ENCODE measurements around the gene WASF3.
"Not testable (repeated sequence)": the region's sequence is repeated elsewhere in the genome, so short reads cannot be mapped to it uniquely, and the experiment has no call there.

The WASF3 gene

DNA sequence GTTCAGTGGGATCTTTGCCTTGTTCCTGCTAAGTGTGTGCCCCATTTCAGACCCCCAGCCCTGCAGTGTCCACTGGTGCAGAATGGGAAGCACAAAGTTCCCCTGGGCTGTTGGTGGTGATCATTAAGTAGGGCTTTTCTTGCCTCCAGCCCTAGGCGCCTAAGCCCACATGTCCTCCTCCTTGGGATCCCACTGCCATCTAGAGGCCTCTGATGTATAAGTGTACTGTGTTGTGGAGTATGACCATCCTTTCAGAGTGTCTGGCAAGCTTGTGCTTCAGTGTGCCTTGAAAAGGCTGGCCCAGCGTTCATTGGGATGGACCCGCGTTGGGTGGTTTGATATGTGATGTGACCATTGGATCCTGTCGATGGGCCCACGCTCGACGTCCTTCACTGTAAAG lies 71.2 kb downstream of the WASF3 start:
- DNase-seq (ENCODE audit: low read depth in 2 of 2), result no peak

DNA sequence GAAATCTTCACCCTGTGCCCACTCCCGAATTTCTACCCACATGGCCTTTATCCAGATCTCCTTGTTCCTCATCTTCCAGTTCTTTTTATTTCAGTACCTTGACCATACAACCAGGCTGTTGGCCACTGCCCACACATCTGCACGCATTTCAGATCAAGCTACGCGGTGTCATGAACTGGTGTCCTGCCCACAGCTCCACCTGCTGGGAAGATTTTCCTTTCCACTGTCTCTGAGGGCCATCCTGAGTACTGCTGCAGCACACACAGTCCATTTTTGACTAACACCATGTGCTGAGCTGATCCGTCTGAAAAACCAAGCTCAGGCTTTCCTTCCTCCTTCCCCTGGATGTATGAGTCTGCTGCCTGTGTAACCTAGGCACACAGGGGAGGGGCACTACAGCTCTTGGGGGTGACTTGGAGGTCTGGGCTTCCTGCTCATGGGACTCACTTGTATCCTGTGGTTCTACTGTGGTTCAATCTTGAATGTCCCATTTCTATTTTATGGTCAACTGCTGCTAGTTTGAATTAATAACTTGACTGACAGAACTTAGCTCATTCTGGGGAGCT lies 71.9 kb downstream of the WASF3 start:
- DNase-seq (ENCODE audit: low read depth in 2 of 2), result no peak

DNA sequence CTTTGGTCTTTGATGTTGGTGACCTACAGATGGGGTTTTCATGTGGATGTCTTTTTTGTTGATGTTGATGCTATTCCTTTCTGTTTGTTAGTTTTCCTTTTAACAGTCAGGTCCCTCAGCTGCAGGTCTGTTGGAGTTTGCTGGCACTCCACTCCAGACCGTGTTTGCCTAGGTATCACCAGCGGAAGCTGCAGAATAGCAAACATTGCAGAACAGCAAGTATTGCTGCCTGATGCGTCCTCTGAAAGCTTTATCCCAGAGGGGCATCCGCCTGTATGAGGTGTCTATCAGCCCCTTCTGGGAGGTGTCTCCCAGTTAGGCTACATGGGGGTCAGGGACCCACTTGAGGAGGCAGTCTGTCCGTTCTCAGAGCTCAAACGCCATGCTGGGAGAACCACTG lies 78.2 kb downstream of the WASF3 start:
- DNase-seq (ENCODE audit: low read depth in 2 of 2), result not testable (repeated sequence)

DNA sequence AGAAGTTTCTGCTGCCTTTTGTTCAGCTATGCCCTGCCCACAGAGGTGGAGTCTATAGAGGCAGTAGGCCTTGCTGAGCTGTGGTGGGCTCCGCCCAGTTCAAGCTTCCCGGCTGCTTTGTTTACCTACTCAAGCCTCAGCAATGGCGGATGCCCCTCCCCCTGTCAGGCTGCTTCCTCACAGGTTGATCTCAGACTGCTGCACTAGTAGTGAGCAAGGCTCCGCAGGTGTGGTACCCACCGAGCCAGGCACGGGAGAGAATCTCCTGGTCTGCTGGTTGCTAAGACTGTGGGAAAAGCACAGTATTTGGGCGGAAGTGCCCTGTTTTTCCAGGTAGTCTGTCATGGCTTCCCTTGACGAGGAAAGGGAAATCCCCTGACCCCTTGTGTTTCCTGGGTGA lies 78.6 kb downstream of the WASF3 start:
- DNase-seq (ENCODE audit: low read depth in 2 of 2), result not testable (repeated sequence)

DNA sequence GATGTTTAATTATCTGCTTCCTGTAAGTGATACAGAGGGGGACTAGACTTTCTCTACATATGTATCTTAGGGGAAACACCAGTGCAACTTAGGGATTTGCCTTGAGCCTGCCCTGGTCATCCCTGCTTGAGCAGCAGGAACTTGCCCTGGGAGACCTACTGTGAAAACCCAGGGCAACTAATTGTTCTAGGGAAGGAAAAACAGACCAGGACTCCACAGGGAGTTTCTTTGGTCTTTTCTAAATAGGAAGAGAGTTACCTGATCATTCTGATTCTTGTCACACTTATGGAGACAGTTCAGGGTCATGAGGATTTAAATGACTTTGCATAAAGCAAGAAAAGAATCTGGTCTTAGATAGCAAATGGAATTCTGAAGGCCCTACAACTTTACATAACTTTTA lies 89.1 kb downstream of the WASF3 start:
- no peak for DNase-seq (ENCODE audit: low read depth in 2 of 2)

DNA sequence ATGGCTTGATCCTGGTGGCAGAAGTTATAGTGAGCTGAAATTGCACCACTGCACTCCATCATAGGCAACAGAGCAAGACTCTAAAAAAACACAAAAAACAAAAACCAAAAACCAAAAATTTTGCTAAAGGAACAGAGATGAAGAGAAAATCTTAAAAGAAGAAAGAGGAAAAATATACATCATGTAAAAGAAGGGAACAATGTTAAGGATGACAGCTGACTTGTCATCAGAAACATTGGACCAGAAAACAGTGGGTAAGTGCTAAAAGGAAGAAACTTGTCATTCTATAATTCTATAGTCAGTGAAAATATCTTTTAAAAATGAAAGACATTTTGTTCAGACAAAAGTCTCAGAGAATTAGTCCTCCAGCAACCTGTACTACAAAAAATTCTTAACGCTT lies 93.8 kb downstream of the WASF3 start:
- DNase-seq (ENCODE audit: low read depth in 2 of 2), result no peak

DNA sequence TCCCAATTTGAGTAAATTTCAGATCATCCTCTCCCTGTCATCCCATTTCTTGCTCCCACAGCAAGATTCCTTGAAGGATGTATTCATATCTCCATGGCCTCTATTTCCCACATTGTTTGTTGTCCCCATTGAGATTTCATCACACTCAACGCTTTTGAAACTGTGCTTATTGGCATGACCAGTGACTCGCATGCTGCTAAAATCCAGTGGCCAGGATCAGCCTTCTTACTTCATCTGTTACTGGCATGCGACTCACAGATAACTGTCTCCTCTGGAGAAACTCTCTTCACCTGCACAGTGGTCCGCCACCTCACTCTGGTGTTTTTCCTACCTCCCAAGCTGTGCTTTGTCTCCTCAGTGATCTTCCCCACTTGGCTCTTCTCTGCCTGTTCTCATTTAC lies 95.8 kb downstream of the WASF3 start:
- DNase-seq (ENCODE audit: low read depth in 2 of 2), result no peak

DNA sequence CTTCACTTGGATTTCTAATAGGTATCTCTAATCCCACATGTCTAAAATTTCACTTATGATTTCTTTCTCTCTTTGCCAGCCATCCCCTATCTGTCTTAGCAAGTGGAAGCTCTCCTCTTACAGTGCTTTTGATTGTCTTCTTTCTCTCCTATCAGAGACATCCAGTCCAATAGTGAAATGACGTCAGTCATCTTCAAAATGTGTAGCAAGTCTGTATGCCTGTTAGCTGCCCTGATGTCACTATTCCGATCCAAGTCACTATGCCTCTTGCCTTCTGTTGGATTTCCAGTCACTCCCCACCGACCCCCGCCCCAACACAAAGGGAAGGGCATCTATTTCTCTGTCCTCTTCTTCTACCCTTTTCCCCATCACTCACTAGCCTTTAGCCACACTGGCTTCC lies 96.4 kb downstream of the WASF3 start:
- no peak for DNase-seq (ENCODE audit: low read depth in 2 of 2)

DNA sequence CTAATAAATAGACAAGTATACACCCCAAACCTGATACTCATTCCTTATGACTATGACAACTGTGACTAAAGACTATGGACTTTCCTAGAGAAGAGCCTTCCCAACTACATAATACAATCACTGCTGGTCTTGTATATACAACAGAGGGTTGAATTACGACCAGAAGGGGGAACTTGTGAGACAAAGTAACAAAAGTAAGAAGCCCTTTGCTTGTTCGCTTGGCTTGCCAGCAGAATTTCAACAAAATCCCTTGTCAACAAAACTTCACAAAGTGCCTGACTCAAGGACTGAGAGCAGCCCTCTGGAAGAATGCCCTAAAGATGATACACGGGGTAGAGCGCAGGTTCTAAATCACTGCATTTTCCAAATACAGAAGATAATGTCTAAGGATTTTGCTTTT lies 99.4 kb downstream of the WASF3 start:
- DNase-seq (ENCODE audit: low read depth in 2 of 2), result no peak

DNA sequence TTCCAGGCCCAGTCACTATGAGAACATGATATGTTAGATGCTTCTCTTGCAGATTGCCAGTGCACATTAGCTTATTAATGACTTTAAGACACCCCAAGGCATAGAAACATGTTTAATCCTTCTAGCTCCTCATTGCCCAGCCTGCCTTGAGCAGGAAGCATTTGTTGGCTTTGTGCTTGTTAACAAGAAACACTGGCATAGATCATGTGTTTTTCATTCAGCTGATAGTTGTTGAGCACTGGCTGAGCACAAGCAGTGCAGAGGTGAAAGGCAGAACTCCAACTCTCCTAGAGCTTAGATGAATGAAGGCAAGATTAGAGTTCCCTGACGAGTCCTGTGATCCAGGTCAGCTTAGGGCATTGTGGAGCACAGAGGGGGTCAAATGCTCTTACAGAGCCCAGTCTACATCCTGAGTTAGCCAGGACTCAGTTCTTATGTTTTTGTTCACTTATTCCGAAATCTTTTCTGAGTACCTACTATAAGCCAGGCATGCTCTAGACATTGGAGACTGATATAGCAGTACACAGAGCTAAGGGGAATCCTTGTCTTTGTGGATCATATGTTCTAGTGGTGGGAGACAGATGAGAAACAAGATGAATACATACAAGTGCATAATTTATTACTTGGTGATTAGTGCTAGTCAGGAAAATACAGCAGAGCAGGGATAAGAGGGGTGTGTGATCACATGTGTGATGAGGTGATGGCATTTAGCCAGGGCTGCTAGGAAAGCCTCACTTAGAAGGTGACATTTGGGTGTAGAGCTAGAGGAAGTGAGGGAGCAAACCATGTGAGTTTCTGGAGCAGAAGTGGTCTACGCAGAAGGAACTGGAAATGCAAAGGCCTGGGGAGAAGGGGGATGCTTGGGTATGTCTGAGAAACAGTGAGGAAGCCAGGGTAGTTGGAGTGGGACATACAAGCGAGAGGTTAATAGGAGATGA lies 101.2 kb downstream of the WASF3 start:
- no peak for DNase-seq (ENCODE audit: low read depth in 2 of 2)

DNA sequence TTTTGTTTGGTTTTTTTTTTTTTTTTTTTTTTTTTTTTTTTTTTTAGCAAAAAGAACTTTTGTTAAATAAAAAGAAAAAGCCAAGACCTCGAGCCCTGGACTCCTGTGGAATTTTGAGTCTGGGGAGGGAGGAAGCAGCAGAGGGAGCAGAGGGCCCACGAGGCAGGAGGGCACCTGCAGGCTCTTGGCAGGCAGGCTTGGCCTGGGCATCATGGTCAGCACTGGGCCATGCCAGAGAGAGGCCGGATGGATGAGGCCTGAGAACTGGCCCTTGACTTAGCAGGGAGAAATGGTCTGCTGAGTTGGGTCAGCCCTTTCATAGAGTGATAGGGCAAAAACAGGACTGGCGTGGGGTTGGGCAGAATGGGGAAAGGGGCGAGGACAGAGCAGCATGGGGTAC lies 102.7 kb downstream of the WASF3 start:
- DNase-seq (ENCODE audit: low read depth in 2 of 2), result no peak

DNA sequence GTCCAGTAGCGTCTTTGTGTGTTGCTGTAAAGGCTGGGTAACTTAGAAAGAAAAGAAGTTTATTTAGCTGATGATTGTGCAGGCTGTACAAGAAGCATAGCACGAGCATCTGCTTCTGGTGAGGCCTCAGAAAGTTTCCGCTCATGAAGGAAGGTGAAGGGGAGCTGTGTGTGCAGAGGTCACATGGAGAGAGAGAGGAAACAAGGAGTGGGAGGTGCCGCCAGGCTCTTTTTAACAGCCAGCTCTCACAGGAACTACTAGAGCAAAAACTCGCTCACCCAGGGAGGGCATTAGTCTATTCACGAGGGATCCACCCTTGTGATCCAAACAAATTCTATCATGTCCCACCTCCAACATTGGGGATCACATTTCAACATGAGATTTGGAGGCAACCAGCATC lies 103.3 kb downstream of the WASF3 start:
- no peak for DNase-seq (ENCODE audit: low read depth in 2 of 2)

DNA sequence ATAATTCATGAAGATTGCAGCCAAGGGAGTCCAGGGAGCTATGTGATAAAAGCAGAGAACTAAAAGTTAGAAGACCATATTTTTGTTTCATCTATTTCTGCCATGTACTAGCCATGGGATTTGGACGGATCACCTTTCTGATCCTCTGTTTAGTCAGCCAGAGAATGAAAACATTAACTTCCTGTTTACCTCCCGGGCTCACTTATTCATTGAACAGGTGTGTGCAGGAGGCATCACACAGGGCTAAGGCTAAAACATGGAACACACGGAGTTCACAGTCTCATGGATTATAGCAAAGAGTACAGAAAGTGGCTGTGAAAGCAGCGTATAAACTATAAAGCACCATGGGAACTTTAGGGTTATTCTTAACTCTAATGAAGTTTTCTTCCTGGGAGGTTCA lies 106.3 kb downstream of the WASF3 start:
- DNase-seq (ENCODE audit: low read depth in 2 of 2), result no peak

DNA sequence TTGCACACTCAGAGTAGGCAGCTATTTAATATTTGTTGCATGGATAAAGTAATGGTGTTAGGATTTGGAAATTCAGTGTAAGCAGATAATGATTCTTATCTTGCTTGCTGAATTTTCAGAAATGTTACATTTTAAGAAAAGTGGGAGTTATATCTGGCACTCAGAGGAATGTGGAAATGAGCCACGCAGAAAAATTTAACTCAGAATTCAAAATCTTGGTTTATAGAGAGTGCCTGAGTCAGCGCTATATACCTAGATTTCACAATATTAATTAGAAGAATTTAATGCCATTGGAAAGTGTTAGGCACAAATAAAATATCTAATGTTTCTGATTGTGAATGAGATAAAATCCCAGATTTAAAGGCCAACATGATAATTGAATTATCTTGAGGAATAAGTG lies 106.8 kb downstream of the WASF3 start:
- DNase-seq (ENCODE audit: low read depth in 2 of 2), result no peak

DNA sequence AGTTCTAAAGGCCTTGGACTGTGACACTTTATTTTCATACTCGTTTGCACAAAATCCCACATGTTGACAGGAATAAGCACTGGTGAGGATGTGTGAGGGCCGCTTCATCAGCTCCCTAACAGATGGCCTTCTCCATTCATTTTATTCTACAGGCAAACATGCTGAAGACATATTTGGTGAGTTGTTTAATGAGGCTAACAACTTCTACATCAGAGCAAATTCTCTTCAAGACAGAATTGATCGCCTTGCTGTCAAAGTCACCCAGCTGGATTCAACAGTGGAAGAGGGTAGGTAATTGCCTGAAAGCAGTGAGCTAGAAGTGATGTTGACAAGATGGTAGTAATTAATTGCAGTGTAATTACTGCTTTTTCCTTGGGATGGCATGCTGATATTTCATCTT lies 107.4 kb downstream of the WASF3 start:
- DNase-seq (ENCODE audit: low read depth in 2 of 2), result no peak

DNA sequence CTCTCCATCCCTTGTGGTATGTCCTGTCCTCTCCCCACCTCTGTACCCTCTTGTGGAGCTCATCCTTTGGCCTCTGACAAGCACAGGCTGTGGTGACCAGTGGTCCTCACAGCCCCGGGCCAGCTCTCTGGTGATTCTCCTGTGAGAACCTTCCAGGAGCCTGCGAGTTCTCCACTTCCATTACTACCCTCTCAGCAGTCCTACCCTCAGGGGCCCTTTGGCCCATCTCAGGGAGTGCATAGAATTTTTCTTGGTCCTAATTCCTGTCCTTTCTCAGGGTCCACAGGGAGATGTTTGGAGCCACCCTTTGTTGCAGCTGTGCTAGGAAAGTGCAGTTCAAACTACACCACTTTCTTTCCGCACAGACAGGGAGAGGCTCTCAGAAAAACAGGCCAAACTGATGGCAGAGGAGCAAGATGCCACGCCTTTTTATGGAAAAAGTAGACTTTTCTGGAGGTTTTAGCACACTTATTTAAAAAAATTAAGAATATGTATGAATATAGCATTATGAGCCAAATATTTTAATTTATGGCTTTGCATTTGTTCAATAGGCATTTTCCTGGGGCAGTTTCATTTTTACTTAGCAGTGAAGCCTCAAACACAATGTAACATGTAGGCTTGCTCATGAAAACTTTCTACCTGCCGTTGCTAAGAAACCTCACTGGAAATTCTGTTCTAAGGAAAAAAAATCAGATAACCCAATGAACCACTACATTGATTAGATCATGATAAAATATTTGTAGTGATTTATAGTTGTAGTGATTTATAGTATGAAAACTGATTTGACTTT lies 111.1 kb downstream of the WASF3 start:
- no peak for DNase-seq (ENCODE audit: low read depth in 2 of 2)

DNA sequence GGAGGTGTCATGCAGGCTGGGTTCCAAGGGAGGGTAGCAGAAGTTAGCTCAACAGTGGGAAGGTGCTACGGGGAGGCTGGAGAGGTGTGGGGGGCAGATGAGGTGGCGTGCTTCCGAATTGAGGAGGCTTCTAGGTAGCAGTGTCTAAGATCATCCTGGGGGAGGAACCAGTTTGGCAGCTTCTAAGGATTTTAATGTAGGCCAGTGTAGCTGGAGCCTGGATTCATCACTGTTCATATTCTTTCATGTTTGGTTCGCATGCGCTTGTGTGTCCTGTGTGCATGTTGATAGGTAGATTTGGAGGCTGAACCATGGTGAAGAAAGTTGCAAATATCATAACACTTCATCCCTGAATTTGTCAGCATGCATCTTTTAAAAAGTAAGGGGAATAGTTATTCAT lies 116.4 kb downstream of the WASF3 start:
- DNase-seq (ENCODE audit: low read depth in 2 of 2), result no peak

DNA sequence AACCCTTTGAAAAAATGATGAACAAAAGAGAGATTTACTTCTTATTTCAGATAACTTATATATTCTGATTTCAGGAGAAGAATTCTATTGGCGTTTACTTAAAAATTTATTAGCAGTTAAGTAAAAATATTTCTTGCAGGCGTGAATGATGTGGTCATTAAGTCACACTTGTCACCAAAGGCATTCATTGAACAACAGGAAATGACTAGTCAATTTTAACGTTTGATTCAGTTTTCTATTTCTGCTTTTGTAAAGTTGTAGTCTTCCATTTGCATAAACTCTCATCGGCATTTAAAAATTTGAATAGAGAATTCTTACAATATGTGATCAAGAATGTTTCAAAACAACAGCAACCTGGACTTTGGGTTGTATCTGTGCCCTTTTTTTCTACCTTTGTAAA lies 119.7 kb downstream of the WASF3 start:
- DNase-seq (ENCODE audit: low read depth in 2 of 2), result no peak

DNA sequence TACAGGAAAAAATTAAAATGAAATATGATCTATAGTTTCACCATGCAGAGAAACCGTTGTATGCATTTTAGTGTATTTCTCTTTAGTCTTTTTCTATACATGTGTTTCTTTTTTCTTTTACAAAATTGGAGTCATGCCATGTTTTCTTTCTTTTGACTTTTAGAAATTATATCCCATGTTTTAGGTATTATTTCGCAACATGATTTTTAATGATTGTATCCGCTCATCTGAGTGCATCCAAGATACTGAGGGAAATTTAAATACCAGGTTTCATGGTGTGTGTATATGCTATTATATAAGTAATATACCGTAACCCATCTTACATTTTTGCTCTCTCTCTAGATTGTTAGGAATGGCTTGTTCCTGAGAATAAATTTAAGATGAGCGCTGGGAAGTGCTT lies 120.8 kb downstream of the WASF3 start:
- no peak for DNase-seq (ENCODE audit: low read depth in 2 of 2)

DNA sequence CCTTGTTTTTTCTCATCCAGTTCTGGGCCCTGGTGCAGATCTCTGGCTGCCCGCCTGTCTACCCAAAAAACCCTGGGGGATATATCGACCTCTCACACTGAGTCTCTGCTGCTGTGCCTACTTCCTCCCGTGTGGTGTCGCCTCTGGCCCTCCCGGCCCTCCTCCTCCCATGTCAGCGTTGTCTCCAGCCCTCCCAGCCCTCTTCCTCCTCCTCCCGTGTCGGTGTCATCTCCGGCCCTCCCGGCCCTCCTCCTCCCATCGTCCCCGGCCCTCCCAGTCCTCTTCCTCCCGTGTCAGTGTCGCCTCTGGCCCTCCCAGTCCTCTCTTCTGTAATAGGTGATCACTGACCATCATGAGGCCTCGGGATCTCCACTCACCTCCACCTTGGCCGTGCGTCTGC lies 121.3 kb downstream of the WASF3 start:
- no peak for DNase-seq (ENCODE audit: low read depth in 2 of 2)

DNA sequence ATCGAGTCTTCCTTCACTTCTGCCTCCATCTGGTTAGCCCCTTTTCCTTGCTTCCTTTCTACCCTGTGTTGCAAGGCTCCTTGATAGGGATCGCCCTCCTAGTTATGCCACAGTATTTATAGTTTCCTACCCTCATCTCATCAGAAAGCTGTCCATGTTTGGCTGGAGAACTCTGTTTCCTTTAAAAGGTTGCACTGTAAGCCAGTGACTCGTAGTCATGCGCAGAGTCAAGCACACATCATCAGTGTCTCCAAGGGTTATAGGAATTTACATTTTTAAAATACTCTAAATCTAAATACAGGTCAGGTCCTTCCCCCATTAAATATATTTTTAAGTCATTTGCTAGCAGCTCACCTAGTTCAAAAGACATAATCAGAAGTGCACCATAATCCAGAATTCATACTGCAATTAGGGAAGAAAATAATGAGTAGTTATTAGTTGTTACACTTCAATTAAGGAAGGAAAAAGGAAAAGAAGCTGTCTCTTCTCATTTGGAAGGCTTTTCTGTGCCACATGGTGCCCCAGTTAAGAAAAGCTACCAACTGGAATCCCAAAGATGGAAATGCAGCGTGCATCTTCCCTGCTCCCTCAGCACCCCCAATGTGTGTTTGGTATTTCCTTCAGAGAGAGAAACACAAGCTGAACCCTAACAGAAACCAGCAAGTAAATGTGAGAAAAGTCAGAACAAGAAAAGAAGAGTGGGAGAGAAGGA lies 122.1 kb downstream of the WASF3 start:
- no peak for DNase-seq (ENCODE audit: low read depth in 2 of 2)

DNA sequence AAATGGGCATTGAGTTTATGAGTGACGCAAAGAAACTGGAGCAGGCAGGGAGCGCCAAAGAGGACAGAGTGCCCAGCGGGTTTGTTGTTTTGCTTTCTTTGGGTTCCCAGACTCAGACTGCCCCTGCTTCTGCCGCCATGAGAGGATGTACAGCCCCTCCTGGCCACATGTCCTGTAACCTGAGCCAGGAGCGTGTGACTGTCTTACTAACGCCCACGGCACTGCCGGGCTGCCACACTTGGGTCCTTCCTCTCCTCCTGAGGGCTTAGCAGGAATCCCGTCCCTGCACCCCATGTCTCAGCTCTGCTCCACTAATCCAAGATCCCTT lies 122.6 kb downstream of the WASF3 start:
- DNase-seq (ENCODE audit: low read depth in 2 of 2), result no peak

All from activated CD8-positive, alpha-beta memory T cell treated with anti-CD3 and anti-CD28 coated beads for 4 hours (primary cell).